Renal cortex interstitium (tissue), 11 donors: ENCODE data around the gene LARP6. TPM values are rescaled to one million over a fixed set of nuclear protein-coding genes. Genes with fewer than 3 reads are reported as not detected.
"Not testable (repeated sequence)": the region's sequence is repeated elsewhere in the genome, so short reads cannot be mapped to it uniquely, and the experiment has no call there.

Experiments
- DNase-seq, 11 donors: peaks; one replicate each; pipeline ENCODE4 v3.0.0-alpha.2; 2013; ENCODE audit warnings: low read depth in 9 of 11, low spot score in 4 of 11; ENCODE audit errors: extremely low read depth in 1 of 11
- polyA plus RNA-seq, 3 donors: library from polyadenylated mRNA; unstranded; fragments of 120-200 nt; gene quantifications; one replicate each; pipeline ENCODE4 v1.2.1, GENCODE V29; 2013; ENCODE audit not compliant: insufficient read length in 3 of 3

Gene LARP6
- polyA plus RNA-seq, 3 donors: 12.8 to 16.0 (median 13.8) TPM

DNA sequence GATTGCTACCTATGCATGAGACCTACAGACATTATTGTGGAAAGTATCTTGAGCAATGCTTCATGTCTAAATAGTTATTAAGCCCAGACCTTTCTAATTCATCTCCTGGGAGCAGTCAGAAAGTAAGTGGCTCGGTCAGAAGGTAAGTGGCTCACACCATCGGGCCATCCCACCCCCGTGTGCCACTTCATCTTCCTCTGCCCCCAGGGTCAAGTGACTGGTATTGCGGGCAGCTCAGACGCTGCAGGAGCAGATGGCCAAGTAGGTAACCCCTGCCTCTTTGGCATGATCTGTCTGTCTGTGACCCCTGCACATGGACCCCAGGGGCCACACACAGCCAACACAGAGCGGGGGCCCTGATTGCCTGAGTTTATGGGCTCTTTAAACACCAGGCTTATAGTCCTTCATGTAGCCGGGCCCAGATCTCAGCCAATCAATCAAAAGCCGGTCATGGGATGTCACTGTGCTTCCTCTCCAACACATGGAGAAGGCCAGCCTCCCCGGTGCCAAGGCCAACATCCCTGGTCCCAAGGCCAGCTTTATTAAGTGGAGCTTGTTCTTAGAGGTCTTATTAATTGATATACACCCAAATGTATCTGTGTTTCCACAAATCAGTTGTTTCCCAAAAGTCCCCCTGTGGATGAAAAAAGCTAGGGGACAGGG lies 42.9 kb downstream of the LARP6 start:
- no peak for DNase-seq

DNA sequence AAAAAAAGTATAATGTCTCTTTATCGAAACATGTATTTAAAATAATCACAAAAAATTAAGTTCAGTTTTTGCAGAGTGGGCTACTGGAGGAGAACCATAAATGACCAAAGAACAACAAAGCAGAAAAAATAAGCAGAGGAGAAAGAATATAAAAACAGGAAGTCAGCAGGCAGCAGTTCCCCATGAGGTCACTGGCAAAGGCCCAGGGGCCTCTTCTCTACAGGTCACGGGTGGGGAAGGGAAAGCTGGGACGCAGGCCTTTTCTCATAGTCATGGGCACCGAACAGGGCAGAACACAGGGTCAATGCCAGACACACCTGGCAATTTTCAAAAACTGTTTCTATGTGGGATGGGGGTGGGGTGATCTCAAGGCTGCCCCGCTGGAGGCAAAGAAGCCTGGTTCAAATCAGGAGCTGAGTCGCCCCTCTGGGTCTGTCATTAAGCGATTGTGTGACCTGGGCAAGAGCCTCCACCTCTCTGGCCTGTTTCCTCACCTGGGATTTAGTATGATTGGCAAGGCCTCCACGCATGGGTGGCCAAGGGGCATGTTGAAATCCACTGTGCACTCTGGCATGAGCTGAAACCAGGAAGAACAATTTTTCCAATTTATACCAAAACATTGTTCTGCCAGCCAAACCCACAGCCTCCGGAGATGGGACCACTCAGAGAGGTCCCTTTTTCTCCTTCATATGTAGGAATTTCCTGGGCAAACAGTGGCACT lies 46.8 kb downstream of the LARP6 start:
- no peak for DNase-seq

DNA sequence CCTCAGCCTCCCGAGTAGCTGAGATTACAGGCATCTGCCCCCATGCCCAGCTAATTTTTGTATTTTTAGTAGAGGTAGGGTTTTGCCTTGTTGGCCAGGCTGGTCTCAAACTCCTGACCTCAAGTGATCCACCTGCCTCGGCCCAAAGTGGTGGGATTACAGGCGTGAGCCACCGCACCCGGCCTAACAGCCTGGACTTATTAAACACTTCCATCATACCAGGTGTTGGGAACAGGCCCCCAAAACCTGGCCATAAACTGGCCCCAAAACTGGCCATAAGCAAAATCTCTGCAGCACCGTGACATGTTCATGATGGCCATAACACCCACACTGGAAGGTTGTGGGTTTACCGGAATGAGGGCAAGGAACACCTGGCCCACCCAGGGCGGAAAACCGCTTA lies 49.6 kb downstream of the LARP6 start:
- DNase-seq: not testable (repeated sequence)

DNA sequence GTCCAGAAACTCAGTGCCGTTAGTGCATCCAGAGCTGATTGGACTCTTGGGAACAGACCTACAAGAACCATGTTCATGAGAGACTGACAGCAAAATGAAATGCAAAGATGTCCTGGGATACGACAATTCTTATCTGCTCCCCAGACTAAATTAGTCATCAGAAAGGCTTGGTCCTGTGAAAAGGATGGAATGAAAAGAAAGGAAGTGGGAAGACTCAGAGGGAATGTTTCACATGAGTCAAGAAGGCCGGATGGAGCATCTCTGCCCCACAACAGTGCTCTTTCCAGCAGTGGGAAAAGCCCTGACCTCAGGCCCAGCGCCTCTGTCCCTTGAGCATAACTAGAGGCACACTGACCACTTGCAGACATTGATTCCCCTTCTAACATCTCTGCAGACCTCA lies 51.3 kb downstream of the LARP6 start:
- no peak for DNase-seq

DNA sequence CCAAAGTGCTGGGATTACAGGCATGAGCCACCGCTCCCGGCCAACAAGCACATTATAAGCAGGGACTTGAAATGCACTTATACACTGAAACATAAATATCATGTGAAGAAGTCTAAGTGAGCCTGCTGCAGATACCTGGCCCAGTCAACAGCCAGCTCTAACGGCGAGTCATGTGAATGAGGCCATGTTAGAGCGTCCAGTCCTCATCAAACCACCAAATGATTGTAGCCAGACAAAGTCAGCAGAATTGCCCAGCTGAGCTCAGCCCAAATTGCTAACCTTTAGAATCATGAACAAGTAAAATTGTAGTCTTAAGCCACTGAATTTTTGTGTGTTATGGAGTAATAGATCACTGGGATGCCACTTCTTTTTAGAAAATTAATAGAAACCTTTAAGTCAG lies 52.8 kb downstream of the LARP6 start:
- DNase-seq: no peak

DNA sequence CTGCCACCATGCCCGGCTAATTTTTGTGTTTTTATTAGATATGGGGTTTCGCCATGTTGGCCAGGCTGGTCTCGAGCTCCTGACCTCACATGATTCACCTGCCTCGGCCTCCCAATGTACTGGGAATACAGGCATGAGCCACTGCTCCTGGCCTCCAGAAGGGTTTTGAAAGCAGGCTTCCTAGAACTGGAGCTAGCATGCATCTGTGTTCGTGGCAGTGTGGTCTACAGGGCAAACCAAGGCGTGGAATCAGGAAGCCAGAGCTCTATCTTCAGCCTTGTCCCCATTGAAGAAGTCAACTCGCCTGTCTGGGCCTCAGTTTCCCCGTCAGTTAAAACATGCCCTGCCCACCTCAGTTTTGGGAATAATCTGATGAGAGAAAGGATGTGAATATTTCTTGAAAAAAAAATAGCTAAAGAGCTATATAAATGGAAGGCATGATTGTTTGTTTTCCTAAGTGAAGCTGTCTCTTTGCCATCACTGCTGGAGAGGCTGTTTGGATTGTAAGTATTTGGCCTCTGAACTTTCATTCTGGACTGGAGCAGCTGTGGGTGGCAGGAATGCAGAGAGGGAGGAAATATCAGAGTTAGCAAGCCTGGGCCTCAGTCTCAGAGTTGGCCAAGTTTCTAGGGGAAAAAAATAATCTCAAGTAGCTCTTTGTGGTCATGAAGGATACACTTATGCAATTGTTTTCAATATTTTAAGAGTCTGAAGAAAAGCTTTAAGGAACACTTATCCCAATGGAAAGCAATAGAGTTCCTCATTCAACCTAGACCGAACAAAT lies 54.1 kb downstream of the LARP6 start:
- peak in 3 of 11 donors; percentile 19 to 56 (median 23) for DNase-seq

DNA sequence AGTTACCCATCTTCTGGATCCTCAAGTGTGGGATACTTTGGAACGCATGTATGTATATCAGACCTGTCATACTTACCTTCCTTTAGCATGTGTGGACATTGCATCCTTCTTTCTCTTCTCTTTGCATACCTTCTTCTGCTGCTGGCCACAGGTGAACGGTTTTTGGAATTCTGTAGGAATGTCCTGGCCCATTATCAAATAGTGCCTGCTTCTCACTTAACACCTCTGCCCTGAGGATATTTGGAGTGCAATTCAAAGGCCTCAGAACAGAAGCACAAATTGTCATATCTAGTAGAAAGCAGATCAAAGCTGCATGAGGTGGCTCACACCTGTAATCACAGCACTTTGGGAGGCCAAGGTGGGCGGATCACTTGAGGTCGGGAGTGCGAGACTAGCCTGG lies 56.5 kb downstream of the LARP6 start:
- DNase-seq: no peak

DNA sequence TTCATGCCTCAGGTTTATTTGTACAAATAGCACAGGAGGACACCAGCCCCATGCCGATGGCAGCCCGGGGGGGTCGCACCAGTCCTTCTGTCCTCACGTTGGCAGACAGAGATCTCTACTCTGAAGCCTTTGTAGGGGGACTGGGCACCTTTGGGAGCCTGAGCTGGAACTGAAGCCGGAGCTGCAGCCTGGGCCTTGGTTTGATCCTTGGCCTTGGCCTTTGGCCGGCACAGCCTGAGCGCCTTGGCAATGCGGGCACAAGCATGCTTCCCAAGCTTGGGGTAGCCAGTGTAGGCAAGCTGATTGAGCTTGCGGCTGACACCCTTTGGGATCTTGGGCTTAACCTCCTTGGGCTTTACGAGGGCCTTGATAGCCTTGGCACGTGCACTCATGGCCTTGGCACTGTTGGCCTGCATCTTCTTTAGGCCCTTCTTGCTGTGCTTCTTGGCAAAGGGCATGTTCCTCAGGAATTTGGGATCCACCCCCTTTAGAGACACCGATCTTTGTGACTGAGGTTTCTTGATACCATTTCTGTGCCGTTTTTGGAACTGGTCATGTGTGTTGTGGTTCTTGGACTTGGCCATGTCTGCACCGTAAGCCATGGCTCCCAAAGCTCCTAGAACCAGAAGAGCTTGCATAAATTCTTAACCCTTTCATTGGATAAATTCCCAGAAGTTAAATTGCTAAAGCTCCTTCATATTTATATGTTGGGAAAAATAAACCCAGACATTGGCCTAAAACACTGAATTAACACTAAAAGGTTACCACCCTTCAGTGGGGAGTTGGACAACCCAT lies 57.2 kb downstream of the LARP6 start:
- DNase-seq: no peak

DNA sequence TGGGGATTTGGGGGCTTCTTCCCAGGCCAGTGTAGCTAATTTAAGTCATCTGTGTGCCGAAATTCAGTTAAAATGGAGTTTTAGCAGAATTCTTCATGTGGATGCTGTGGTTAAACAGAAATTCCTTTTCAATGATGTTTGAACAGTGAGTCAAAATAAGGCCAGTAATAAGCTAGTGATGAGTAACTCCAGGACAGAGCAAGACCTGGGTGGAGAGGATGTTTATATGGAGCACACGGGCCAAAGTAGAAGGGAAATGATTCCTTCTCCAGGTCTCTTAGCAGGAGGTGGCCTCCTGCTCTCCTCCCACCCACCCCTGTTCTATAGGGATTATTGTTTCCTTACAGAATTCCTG lies 58.7 kb downstream of the LARP6 start:
- no peak for DNase-seq

DNA sequence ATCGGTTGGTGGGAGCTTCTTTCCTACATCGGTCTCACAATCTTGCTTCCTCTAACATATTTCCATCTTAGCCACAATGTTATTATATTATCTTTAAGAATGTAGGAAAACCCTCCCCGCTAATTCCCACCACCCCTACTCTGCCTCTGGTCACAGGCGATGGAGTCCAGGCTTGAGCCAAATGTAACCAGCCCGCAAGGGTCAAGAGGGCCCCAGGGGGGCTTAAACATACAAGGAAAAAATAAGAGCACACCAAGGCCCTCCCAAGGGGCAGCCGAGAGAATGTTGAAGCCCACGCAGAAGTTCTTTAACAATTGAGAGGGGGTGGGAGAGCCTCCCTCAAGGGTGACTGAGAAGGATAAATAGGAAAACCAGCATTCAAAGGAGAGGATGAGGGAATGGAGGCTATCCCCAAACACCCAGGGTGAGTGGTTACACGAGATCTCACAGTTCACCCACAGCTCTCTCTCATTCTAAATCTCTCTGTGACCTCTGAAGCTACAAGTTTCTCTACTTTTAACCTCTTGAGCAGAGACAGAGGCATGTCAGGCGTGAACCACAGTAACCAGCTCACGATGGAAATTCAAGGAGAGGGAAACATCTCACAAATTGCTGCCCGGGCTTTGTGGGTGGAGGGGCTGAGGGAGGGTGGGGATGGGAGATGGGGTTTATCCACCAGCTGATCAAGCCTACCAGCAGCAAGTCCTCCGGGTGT lies 59.2 kb downstream of the LARP6 start:
- DNase-seq: no peak

DNA sequence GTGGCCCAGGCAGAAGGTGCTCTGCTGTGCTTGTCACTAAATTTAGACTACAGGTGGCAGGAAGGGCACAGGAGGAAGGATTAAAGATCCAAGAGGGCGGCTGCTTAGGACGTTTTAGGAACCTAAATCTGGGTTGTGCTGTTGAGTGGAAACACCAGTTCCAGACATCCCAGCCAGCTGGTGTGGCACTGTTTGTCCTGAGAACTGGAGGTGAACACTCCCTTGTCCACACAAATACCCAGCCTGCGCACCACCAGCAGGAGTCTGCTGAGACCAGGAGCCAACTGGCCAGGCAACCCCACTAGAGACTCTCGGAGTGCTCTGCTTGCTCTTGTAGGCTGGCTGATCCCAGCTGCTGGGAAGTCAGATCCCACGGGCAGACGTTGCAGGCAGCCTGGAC lies 60.3 kb downstream of the LARP6 start:
- DNase-seq: no peak

DNA sequence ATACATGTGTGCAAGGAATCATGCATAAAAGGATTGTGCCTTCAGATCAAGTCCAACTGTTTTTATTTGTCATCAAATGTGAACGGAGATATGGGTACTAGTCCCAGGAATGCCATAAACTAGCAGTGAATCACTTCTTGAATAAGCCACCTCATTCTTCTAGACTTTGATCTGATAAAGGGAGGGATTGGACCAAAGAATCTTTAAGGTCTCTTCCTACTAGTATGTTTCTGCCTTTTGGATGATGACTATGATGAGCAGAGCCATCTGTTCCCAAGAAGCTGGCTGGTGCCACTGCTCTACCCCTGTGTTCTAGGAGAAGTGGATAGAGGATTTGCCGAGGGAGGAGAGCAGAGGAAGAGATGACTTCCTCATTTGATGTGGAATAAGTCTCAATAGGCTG lies 61.8 kb downstream of the LARP6 start:
- DNase-seq: no peak

DNA sequence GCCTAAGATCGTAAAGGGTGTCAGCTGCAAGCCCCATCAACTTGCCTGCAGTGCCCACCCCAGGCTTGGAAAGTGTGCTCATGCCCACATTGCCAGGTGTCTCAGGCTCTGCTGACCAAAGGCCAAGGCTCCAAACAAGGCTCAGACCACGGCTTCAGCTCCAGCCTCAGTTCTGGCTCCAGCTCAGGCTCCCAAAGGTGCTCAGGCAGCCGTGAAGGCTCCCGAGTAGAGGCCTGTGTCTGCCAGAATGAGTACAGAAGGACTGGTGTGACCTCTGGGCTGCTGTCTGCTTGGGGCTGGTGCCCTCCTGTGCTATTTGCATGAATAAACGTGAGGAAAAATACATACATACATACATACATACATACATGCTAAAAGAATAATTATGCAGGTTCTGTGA lies 62.7 kb downstream of the LARP6 start:
- DNase-seq: no peak

DNA sequence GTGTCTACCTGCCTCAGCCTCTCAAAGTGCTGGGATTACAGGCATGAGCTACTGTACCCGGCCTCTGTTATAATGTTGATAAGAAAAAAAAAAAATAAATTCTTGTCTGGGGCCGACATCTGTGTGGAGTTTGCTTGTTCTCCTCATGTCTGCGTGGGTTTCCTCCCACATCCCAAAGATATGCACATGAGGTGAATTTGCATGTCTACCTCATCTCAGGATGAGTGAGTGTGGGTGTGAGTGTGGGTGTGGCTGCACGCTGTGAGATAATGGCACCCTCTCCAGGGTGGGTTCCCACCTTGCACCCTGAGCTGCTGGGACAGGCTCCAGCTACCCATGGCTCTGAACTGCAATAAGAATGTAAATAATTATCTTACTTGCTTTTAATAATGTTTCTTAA lies 64.7 kb downstream of the LARP6 start:
- DNase-seq: no peak

DNA sequence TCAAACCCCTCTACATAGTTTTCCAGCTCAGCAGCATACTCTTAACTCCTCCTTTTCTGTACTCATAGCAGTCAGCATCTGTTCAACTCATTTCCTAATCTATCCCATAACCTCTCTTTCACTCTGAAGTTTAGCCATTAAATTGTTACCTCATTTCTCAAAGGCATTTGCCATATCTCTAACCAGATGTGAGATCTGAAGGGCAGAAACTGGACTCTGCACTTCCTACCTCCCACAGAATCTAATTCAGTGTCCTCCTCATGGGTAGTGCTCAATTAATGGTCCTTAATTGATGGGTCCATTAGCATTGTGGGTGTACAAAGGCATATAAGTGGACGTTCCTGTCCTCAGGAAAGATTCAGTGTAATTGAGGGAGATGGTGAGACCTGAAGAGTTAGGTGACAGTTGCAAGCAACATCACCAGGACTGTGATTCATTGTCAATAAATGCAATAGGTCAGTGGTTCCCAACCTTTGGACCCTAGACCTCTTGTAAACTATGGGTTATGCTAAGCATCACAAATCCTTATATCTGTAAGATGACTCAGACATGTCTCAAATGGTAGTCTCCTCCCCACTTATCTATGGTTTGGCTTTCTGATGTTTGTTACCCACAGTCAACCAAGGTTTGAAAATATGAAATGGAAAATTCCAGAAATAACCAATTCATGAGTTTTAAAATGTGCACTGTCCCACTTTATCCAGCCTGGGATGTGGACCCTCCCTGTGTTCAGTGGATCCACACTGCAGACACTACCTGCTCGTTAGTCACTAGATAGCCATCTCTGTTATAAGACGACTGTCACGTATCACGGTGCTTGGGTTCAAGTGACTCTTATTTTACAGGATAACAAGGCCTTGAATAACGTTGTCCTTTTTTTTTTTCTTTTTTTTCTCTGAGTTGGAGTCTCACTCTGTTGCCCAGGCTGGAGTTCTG lies 65.6 kb downstream of the LARP6 start:
- DNase-seq: no peak

DNA sequence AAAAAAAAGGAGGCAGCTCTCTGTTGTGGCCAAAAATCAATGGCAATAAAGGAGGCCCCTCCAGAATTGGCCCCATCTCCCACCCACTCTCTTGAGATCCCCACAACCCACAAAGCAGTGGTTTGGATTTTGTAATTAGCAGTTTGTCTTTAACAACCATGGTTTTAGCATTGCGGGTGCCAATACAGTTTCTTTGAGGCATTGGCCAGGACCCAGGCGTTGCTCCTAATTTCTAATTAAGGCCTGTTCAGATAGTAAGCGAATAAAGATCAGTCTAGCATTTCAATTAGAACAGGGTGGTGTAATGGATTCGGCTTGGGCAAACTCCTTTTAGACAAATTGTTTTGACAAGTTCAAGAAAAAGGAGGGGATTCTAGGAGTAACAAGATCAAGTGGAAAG lies 67.0 kb downstream of the LARP6 start:
- no peak for DNase-seq

DNA sequence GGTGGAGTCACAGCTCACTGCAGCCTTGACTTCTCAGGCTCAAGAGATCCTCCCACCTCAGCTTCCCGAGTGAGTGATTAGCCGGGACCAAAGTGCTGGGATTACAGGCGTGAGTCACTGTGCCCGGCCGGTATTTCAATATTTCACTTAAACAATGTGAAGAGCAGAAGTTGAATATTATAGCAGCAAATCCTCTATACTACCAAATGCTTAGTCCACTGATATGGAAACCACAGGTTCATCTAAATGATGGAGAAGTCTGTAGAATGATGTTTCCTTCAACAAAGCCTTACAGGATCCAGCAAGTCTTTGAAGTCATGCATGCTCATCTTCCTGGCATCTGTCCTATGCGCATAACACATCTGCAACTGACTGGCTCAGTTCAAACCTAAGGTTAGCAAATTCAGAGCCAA lies 70.3 kb downstream of the LARP6 start:
- no peak for DNase-seq

DNA sequence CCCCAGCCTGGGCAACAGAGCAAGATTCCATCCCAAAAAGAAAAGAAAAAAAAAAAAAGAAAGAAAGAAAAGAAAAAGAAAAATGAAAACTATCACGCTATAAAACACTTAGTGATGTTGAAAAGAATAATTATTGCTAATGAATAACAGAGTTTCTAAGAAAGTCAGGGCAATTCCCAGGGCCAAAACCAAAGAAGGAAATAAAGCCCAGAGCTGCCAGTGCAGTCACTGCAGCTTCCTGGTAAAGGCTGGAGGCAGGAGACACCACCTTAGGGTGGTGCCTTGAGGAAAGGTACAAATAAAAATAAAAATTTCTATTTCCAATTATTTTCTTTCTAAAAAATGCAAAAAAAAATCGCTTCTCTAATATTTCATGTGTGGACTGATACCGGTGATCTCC lies 70.9 kb downstream of the LARP6 start:
- no peak for DNase-seq
